ENCODE measurements around the gene CBX5.
A peak's percentile ranks its signal among the peaks of the same experiment; 100 is the strongest.
"Not testable (repeated sequence)": the region's sequence is repeated elsewhere in the genome, so short reads cannot be mapped to it uniquely, and the experiment has no call there.

The CBX5 gene

GRCh38 chr12:54279632-54280467 lies at the start of gene CBX5:
Gene CBX5 (minus strand): TSS chr12:54280122. CDS start chr12:54257650, 22,472 bp downstream.
- Histone ChIP-seq H3K9me3 (ENCODE audit: control insufficient read depth, low read length) (no peaks in the 10 kb centered on the region), H3K4me2 (ENCODE audit: low read length) (peak within 1 kb of the TSS; percentile 81), H3K27ac (peak within 1 kb of the TSS; percentile 93), H2AFZ (peak within 1 kb of the TSS; percentile 75), H3K4me3 (ENCODE audit: low read depth, low read length) (peak within 1 kb of the TSS; percentile 95), H3K9ac (peak within 1 kb of the TSS; percentile 28), H3K4me1 (peaks cover 20% of the 10 kb centered on the region), H3K36me3 (ENCODE audit: control insufficient read depth, insufficient read depth, low read length) (no peaks in the 10 kb centered on the region), H3K27me3 (ENCODE audit: control insufficient read depth, insufficient read depth, low read length) (no peaks in the 10 kb centered on the region), H3K79me2 (peaks cover 29% of the 10 kb centered on the region)
- TF ChIP-seq CTCF (IDR thresholded peaks at IDR 0.05), result no peak

DNA sequence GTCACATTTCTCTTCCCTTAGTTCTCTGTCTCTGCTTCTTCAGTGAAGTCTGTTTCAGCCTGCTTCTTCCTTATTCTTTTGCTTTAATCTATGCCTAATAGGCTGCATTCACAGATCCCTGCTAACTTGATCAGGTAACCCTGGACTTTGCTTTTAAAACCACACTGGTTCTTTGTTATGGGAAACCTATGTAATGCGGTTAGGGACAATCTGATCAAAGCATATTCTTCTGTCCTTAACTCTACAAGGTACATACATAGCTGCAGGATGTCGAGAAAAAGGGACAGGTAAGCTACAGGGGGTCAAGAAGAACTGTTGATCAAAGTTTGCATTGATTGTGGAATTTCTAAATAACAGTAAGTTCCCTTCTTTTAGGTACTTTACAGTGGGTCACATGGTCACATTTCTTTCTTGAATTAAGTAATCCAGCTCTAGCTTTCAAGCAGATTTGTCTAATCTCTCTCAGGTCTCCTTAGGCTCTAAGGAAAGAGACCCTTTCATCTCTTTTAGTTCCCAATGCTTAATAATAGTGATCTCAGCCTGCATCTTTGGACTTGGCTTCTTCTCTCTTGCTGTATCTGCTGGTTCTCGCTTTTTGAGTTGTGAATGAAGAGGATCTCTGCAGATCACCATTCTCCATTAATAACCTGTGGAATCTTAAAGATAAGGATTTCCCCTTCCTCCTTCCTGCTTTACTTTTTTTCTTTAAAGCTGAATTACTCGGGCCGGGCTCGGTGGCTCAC lies 48.8 kb upstream of the CBX5 start:
- Histone ChIP-seq H3K27ac (no peak overlapping the region), H2AFZ (no peak overlapping the region), H3K9ac (no peak overlapping the region), H3K4me1 (no peaks in the 10 kb centered on the region), H3K4me2 (ENCODE audit: low read length) (no peak overlapping the region), H3K36me3 (ENCODE audit: control insufficient read depth, insufficient read depth, low read length) (no peaks in the 10 kb centered on the region), H3K27me3 (ENCODE audit: control insufficient read depth, insufficient read depth, low read length) (no peaks in the 10 kb centered on the region), H3K9me3 (ENCODE audit: control insufficient read depth, low read length) (no peaks in the 10 kb centered on the region), H3K4me3 (ENCODE audit: low read depth, low read length) (no peak overlapping the region), H3K79me2 (peaks cover 64% of the 10 kb centered on the region)
- no peak for TF ChIP-seq CTCF (IDR thresholded peaks at IDR 0.05)

- H3K4me1 ChIP-seq; H3K36me3 ChIP-seq (ENCODE audit: control insufficient read depth, insufficient read depth, low read length); H3K9me3 ChIP-seq (ENCODE audit: control insufficient read depth, low read length); H3K27me3 ChIP-seq (ENCODE audit: control insufficient read depth, insufficient read depth, low read length): not testable (repeated sequence)
- Histone ChIP-seq H3K27ac (peak overlapping the region; percentile 91), H3K4me2 (ENCODE audit: low read length) (peak overlapping the region; percentile 98), H3K9ac (peak overlapping the region; percentile 81), H3K79me2 (peaks cover 46% of the 10 kb centered on the region), H3K4me3 (ENCODE audit: low read depth, low read length) (peak overlapping the region; percentile 97), H2AFZ (peak overlapping the region; percentile 98)
These were observed 45.7 kb upstream of the CBX5 start for GRCh38 chr12:54325442-54326109.

DNA sequence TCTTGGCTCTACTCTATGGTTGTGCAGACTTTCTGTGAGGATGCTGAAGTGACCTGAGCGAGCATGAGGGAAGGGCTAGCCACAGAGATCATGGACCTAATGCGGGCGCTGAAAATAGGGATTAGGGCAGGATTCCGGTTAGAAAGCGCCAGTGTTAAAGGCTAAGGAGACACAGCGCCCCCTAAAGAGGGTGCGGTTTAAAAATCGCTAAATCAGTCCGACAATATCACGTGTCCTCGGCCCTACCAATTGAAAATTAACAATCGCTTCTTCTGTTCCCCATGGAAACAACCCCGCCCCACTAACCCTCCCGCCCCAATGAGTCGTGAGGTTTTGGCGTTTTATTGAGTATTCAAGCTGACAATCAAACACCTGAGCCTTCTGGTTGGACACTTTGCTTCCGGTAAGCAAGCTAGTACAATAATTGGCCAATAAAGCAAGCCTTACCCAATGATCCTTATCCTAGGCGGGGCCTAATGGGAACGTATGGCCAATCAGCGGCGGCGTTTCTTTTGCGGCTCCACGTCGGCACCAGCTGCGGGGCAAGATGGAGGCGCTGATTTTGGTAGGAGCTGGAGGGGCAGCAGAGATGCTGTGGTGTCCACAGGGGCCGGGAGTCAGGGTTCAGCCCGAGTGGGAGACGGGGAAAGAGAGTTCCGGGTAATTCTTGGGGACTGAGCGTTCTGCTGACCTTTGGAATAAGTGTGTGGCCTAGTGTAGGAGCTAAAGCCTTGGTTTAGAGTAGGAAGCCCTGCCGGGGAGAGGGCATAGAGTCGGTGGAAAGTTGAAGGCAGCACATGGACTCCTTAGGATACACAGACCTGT lies 44.9 kb upstream of the CBX5 start, which contains the start of gene COPZ1:
TSS of gene COPZ1 (plus strand) at position 515 of the 825 bp plus-strand sequence. CDS start at position 548, 33 bp downstream.
- no peaks in the 10 kb centered on the region for H3K36me3 ChIP-seq (ENCODE audit: control insufficient read depth, insufficient read depth, low read length)

More for the DNA sequence above, 44.9 kb upstream of the CBX5 start, which contains the start of gene COPZ1:
- H3K79me2 ChIP-seq, result peaks cover 44% of the 10 kb centered on the region
- peak within 1 kb of the TSS; percentile 81 for H3K9ac ChIP-seq
- no peaks in the 10 kb centered on the region for H3K9me3 ChIP-seq (ENCODE audit: control insufficient read depth, low read length)
- no peaks in the 10 kb centered on the region for H3K27me3 ChIP-seq (ENCODE audit: control insufficient read depth, insufficient read depth, low read length)
- H3K27ac ChIP-seq, result peak within 1 kb of the TSS; percentile 91
- peak within 1 kb of the TSS; percentile 98 for H3K4me2 ChIP-seq (ENCODE audit: low read length)
- peak within 1 kb of the TSS; percentile 97 for H3K4me3 ChIP-seq (ENCODE audit: low read depth, low read length)
- H2AFZ ChIP-seq, result peak within 1 kb of the TSS; percentile 98
- no peaks in the 10 kb centered on the region for H3K4me1 ChIP-seq
- peak; percentile 81 for TF ChIP-seq CTCF (IDR thresholded peaks at IDR 0.05)
